IMR-90 (cell line): ENCODE measurements around the gene CNTRL. TPM values are rescaled to one million over a fixed set of nuclear protein-coding genes. Genes with fewer than 3 reads are reported as not detected.

ENCODE experiments used
- ATAC-seq: fragments of 200-7000 bp; cut with Tn5 transposase; 2 replicates; pipeline ENCODE4 v1.9.1; 2020; ENCODE audit warnings: low read depth, mild to moderate bottlenecking, moderate library complexity
- BruUV-seq: library from RNA; stranded (reverse); fragments of 400-500 nt; replicated peaks from 2 replicates; lab custom pipeline; 2021; lab: Mats Ljungman, UMichigan
- CTCF ChIA-PET: fragments of 300-600 bp; formaldehyde crosslinking; extraction: SDS; loops from one replicate; lab custom pipeline; 2021; ENCODE audit warnings: antibody characterized with exemption; lab: Yijun Ruan, JAX
- POLR2A ChIA-PET: fragments of 300-600 bp; sonication (Branson Sonifier 250); formaldehyde crosslinking; loops from one replicate; lab custom pipeline; 2022; ENCODE audit warnings: antibody characterized with exemption; ENCODE audit not compliant: unreplicated experiment; lab: Charles Lee
- DNase-seq: peaks from one replicate; pipeline ENCODE4 v3.0.0; 2013
- H2AFZ ChIP-seq: replicated peaks from 2 replicates; pipeline ENCODE3; 2013; ENCODE audit warnings: low read length, mild to moderate bottlenecking; ENCODE audit not compliant: poor library complexity
- H2AK5ac ChIP-seq: 2 replicates; pipeline ENCODE4 v1.6.1; 2013; ENCODE audit warnings: low read depth, low read length, inconsistent platforms
- H2AK9ac ChIP-seq: replicated peaks from 2 replicates; pipeline ENCODE3; 2013; ENCODE audit warnings: mild to moderate bottlenecking, low read depth, low read length, moderate library complexity; ENCODE audit not compliant: poor library complexity
- H2BK120ac ChIP-seq: 2 replicates; pipeline ENCODE4 v1.6.1; 2013; ENCODE audit warnings: low read depth, low read length, inconsistent platforms
- H2BK15ac ChIP-seq: 3 replicates; pipeline ENCODE4 v1.6.1; 2013; ENCODE audit warnings: low read depth, low read length, inconsistent platforms
- H2BK20ac ChIP-seq: 2 replicates; pipeline ENCODE4 v1.6.1; 2013; ENCODE audit warnings: low read depth, mild to moderate bottlenecking, inconsistent platforms, low read length, moderate library complexity
- H2BK5ac ChIP-seq: 2 replicates; pipeline ENCODE4 v1.6.1; 2013; ENCODE audit warnings: mild to moderate bottlenecking, low read depth, low read length, inconsistent platforms; ENCODE audit not compliant: poor library complexity, severe bottlenecking
- H3K14ac ChIP-seq: replicated peaks from 2 replicates; pipeline ENCODE4 v1.6.1; 2013; ENCODE audit warnings: low read depth, low read length, inconsistent platforms
- H3K18ac ChIP-seq: 2 replicates; pipeline ENCODE4 v1.6.1; 2013; ENCODE audit warnings: low read depth, low read length, control low read depth
- H3K23ac ChIP-seq: 2 replicates; pipeline ENCODE4 v1.6.1; 2013; ENCODE audit warnings: low read depth, low read length, inconsistent platforms
- H3K27ac ChIP-seq: 2 replicates; pipeline ENCODE4 v1.5.1; 2013; ENCODE audit warnings: mild to moderate bottlenecking, control low read depth, low read length; ENCODE audit not compliant: insufficient read depth
- H3K27me3 ChIP-seq: 2 replicates; pipeline ENCODE4 v1.6.1; 2013; ENCODE audit warnings: low read length; ENCODE audit not compliant: control insufficient read depth, insufficient read depth
- H3K36me3 ChIP-seq: 2 replicates; pipeline ENCODE4 v1.6.1; 2013; ENCODE audit warnings: low read length, mixed read lengths; ENCODE audit not compliant: control insufficient read depth, insufficient read depth
- H3K4ac ChIP-seq: 2 replicates; pipeline ENCODE4 v1.6.1; 2013; ENCODE audit warnings: low read depth, low read length, inconsistent platforms
- H3K4me1 ChIP-seq: 2 replicates; pipeline ENCODE4 v1.6.1; 2013; ENCODE audit warnings: low read length, mixed read lengths; ENCODE audit not compliant: control insufficient read depth, insufficient read depth
- H3K4me2 ChIP-seq: 2 replicates; pipeline ENCODE4 v1.6.1; 2013; ENCODE audit warnings: low read depth, mild to moderate bottlenecking, control low read depth, low read length, moderate library complexity
- H3K4me3 ChIP-seq: 2 replicates; pipeline ENCODE4 v1.5.1; 2013; ENCODE audit warnings: low read depth, mild to moderate bottlenecking, control low read depth, low read length, moderate library complexity; ENCODE audit not compliant: insufficient read depth
- H3K56ac ChIP-seq: 2 replicates; pipeline ENCODE4 v1.6.1; 2013; ENCODE audit warnings: low read length, inconsistent platforms; ENCODE audit not compliant: insufficient read depth; ENCODE audit errors: extremely low read depth
- H3K79me1 ChIP-seq, 2 experiments: 2 replicates each; pipeline ENCODE4 v1.6.1; 2013; ENCODE audit warnings: low read length in 2 of 2, inconsistent platforms in 1 of 2, low read depth in 1 of 2
- H3K9ac ChIP-seq: 2 replicates; pipeline ENCODE4 v1.6.1; 2013; ENCODE audit warnings: low read depth, low read length, control low read depth
- H3K9me1 ChIP-seq: 2 replicates; pipeline ENCODE4 v1.6.1; 2013; ENCODE audit warnings: low read length, inconsistent platforms; ENCODE audit not compliant: insufficient read depth
- H3K9me3 ChIP-seq: 2 replicates; pipeline ENCODE4 v1.6.1; 2013; ENCODE audit warnings: low read length; ENCODE audit not compliant: control insufficient read depth, insufficient read depth
- H4K20me1 ChIP-seq: 2 replicates; pipeline ENCODE4 v1.6.1; 2013; ENCODE audit warnings: low read length, inconsistent platforms; ENCODE audit not compliant: insufficient read depth
- H4K5ac ChIP-seq: 2 replicates; pipeline ENCODE4 v1.6.1; 2013; ENCODE audit warnings: mild to moderate bottlenecking, low read depth, low read length, control low read depth
- H4K8ac ChIP-seq, 2 experiments: 2 replicates each; pipeline ENCODE4 v1.6.1; 2013; ENCODE audit warnings: low read depth in 2 of 2, low read length in 2 of 2, control low read depth in 1 of 2, inconsistent platforms in 1 of 2
- H4K91ac ChIP-seq: 2 replicates; pipeline ENCODE4 v1.6.1; 2013; ENCODE audit warnings: low read depth, low read length, inconsistent platforms; ENCODE audit not compliant: insufficient read depth
- ELK1 ChIP-seq: fragments of 150-350 bp; IDR thresholded peaks from 2 replicates; pipeline ENCODE4 v1.6.1; 2016; ENCODE audit warnings: low read depth, mild to moderate bottlenecking, low read length, moderate library complexity, borderline replicate concordance
- MAFK ChIP-seq: IDR thresholded peaks from 2 replicates; pipeline ENCODE4 v1.6.1; 2012; ENCODE audit warnings: low read depth, low read length, improper control_type of control experiment
- RCOR1 ChIP-seq: IDR thresholded peaks from 2 replicates; pipeline ENCODE4 v1.6.1; 2012; ENCODE audit warnings: mild to moderate bottlenecking, low read length, improper control_type of control experiment; ENCODE audit not compliant: insufficient replicate concordance
- RFX5 ChIP-seq: IDR thresholded peaks from 2 replicates; pipeline ENCODE4 v1.8.0; 2012; ENCODE audit warnings: low read depth, mild to moderate bottlenecking, low read length, moderate library complexity
- WGBS, 2 experiments: methylation state at CpG; one replicate each; pipeline versions ENCODE4 v1.1.5 to v1.1.7; 2013; ENCODE audit warnings: missing lambda C conversion rate in 2 of 2; ENCODE audit not compliant: insufficient read length in 1 of 2; ENCODE audit errors: extremely low coverage in 2 of 2; 5-methylcytosine and 5-hydroxymethylcytosine counted together
- dilution Hi-C: fragments of 300-500 bp; cut with HindIII; formaldehyde crosslinking; loops from one replicate; pipeline ENCODE4 v1.14.3; 2018; ENCODE audit warnings: low sequenced_read_pairs; ENCODE audit not compliant: unreplicated experiment
- in situ Hi-C: fragments of 300-500 bp; cut with MboI; formaldehyde crosslinking; loops from 3 replicates; pipeline ENCODE4 v1.14.3; 2019; ENCODE audit warnings: low sequenced_read_pairs, inconsistent platforms, mixed read lengths
- intact Hi-C: fragments of 100-400 bp; cut with micrococcal nuclease; formaldehyde crosslinking; loops from 2 replicates; pipeline ENCODE4 v1.10.0; 2022
- polyA plus RNA-seq, 3 experiments: library from polyadenylated mRNA; depleted of rRNA; stranded (reverse); fragments of >200 nt; gene quantifications; 2 replicates each; pipeline ENCODE4 v1.2.3, GENCODE V29; 2012; ENCODE audit warnings: low replicate concordance in 1 of 3
- total RNA-seq: library from RNA; depleted of rRNA; stranded (reverse); fragments of >200 nt; gene quantifications from 2 replicates; pipeline ENCODE4 v1.2.3, GENCODE V29; 2012

Gene CNTRL
- total and polyA plus RNA-seq, 2 of the 4 experiments (the other 2 are of a cell fraction): 4.5 to 7.3 TPM

- no peak overlapping the region for H4K5ac ChIP-seq
- no peak overlapping the region for H2BK120ac ChIP-seq
- ATAC-seq: no peak
- peaks cover 6 to 28% of the 10 kb centered on the region in 2 experiments; a peak in 3 of 4 replicates for H3K79me1 ChIP-seq
- no peak overlapping the region for H4K91ac ChIP-seq
- no peak overlapping the region for H2AK9ac ChIP-seq
- H3K27me3 ChIP-seq: no peaks in the 10 kb centered on the region
- POLR2A ChIA-PET: no interaction called here
- H2BK20ac ChIP-seq: no peak overlapping the region
- H3K9ac ChIP-seq: no peak overlapping the region
- no peak overlapping the region for H3K4me3 ChIP-seq
- intact Hi-C loops (no loop called here), in situ Hi-C loops (no loop called here), dilution Hi-C loops (no loop called here)
- H3K4me2 ChIP-seq: no peak overlapping the region
- H3K4me1 ChIP-seq: peaks cover 2% of the 10 kb centered on the region
- H4K20me1 ChIP-seq: no peaks in the 10 kb centered on the region
- no peak overlapping the region for H3K23ac ChIP-seq
- H3K14ac ChIP-seq: no peak overlapping the region
- H3K4ac ChIP-seq: no peak overlapping the region
- DNase-seq: no peak
- no peaks in the 10 kb centered on the region for H3K9me3 ChIP-seq
- H3K56ac ChIP-seq: no peak overlapping the region
- H2BK5ac ChIP-seq: no peak overlapping the region
- WGBS, 2 experiments: 100% methylated on average over 2 of the region's 5 CpGs; no CpG with 5 or more reads in 1 of the 2 experiments
- H2BK15ac ChIP-seq: no peak overlapping the region
- no peak overlapping the region for H2AFZ ChIP-seq
- CTCF ChIA-PET: no interaction called here
- 0 out of 2 replicates have a peak, but pooled peaks cover 1% of the 10 kb centered on the region for H3K36me3 ChIP-seq
- H2AK5ac ChIP-seq: no peak overlapping the region
- H3K18ac ChIP-seq: no peak overlapping the region
- H3K9me1 ChIP-seq: peaks cover 7% of the 10 kb centered on the region; the same call in 1 of the 2 replicates
- TF ChIP-seq RCOR1 (no peak), RFX5 (no peak), MAFK (no peak), ELK1 (no peak)
- no TSS peak for BruUV-seq
- H3K27ac ChIP-seq: no peak overlapping the region
- H4K8ac ChIP-seq: no peak overlapping the region
Observed at GRCh38 chr9:121123816-121124535, 49.2 kb downstream of the CNTRL start.
